Hepatocyte (in vitro differentiated cells): Measurements from ENCODE around the gene UGCG.

Experiments
- EZH2 ChIP-seq: fragments of 200-600 bp; sonication (generic); IDR thresholded peaks from 2 replicates; pipeline ENCODE4 v1.6.1; 2016; ENCODE audit warnings: antibody characterized with exemption, mild to moderate bottlenecking, borderline replicate concordance
- TF ChIP-seq, protein P1 (sequence below): fragments of 200-600 bp; sonication (generic); IDR thresholded peaks from 2 replicates; pipeline ENCODE4 v1.5.1; 2016; ENCODE audit warnings: antibody characterized with exemption, mild to moderate bottlenecking; ENCODE audit not compliant: poor library complexity

DNA sequence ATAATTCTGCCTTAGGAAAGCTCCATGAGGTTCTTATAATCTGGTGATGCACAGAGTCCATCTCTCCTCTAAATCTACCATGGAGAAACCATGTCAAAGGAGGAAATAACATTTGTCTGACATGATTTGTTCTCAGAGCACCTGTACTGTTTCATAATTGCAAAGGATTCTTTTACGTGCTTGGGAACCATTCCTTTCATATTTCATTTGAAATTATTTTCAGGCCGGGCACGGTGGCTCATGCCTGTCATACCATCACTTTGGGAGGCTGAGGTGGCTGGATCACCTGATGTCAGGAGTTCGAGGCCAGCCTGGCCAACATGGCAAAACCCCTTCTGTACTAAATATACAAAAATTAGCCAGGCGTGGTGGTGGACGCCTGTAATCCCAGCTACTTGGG is 65.4 kb downstream of the UGCG start:
- TF ChIP-seq, protein P1, sequence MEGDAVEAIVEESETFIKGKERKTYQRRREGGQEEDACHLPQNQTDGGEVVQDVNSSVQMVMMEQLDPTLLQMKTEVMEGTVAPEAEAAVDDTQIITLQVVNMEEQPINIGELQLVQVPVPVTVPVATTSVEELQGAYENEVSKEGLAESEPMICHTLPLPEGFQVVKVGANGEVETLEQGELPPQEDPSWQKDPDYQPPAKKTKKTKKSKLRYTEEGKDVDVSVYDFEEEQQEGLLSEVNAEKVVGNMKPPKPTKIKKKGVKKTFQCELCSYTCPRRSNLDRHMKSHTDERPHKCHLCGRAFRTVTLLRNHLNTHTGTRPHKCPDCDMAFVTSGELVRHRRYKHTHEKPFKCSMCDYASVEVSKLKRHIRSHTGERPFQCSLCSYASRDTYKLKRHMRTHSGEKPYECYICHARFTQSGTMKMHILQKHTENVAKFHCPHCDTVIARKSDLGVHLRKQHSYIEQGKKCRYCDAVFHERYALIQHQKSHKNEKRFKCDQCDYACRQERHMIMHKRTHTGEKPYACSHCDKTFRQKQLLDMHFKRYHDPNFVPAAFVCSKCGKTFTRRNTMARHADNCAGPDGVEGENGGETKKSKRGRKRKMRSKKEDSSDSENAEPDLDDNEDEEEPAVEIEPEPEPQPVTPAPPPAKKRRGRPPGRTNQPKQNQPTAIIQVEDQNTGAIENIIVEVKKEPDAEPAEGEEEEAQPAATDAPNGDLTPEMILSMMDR: no peak
- no peak for TF ChIP-seq EZH2
